ENCODE measurements around the gene H1-8.

H1-8 gene

GRCh38 chr3:129520960-129521359, 22.0 kb upstream of the H1-8 start:
- no peak overlapping the region for H3K4me3 ChIP-seq (ENCODE audit: low read depth, low read length)
- H3K4me1 ChIP-seq: no peaks in the 10 kb centered on the region
- no peak for TF ChIP-seq CTCF (IDR thresholded peaks at IDR 0.05)
- H3K4me2 ChIP-seq (ENCODE audit: low read length): no peak overlapping the region
- no peaks in the 10 kb centered on the region for H3K79me2 ChIP-seq
- H3K27ac ChIP-seq: no peak overlapping the region
- no peaks in the 10 kb centered on the region for H3K9me3 ChIP-seq (ENCODE audit: control insufficient read depth, low read length)
- no peak overlapping the region for H3K9ac ChIP-seq
- no peaks in the 10 kb centered on the region for H3K36me3 ChIP-seq (ENCODE audit: control insufficient read depth, insufficient read depth, low read length)
- H2AFZ ChIP-seq: no peak overlapping the region
- H3K27me3 ChIP-seq (ENCODE audit: control insufficient read depth, insufficient read depth, low read length): no peaks in the 10 kb centered on the region

GRCh38 chr3:129521611-129522010, 21.4 kb upstream of the H1-8 start:
- no peaks in the 10 kb centered on the region for H3K79me2 ChIP-seq
- no peak overlapping the region for H3K4me3 ChIP-seq (ENCODE audit: low read depth, low read length)
- no peak overlapping the region for H3K4me2 ChIP-seq (ENCODE audit: low read length)
- no peaks in the 10 kb centered on the region for H3K4me1 ChIP-seq
- H3K9me3 ChIP-seq (ENCODE audit: control insufficient read depth, low read length): no peaks in the 10 kb centered on the region
- no peak overlapping the region for H3K9ac ChIP-seq
- no peak for TF ChIP-seq CTCF (IDR thresholded peaks at IDR 0.05)
- H3K27me3 ChIP-seq (ENCODE audit: control insufficient read depth, insufficient read depth, low read length): no peaks in the 10 kb centered on the region
- no peak overlapping the region for H2AFZ ChIP-seq
- H3K36me3 ChIP-seq (ENCODE audit: control insufficient read depth, insufficient read depth, low read length): no peaks in the 10 kb centered on the region
- H3K27ac ChIP-seq: no peak overlapping the region

GRCh38 chr3:129522953-129523352, 20.0 kb upstream of the H1-8 start:
- no peaks in the 10 kb centered on the region for H3K36me3 ChIP-seq (ENCODE audit: control insufficient read depth, insufficient read depth, low read length)
- TF ChIP-seq CTCF (IDR thresholded peaks at IDR 0.05): no peak
- no peak overlapping the region for H3K27ac ChIP-seq
- no peaks in the 10 kb centered on the region for H3K9me3 ChIP-seq (ENCODE audit: control insufficient read depth, low read length)
- H3K79me2 ChIP-seq: no peaks in the 10 kb centered on the region
- no peak overlapping the region for H2AFZ ChIP-seq
- H3K4me2 ChIP-seq (ENCODE audit: low read length): no peak overlapping the region
- no peak overlapping the region for H3K9ac ChIP-seq
- no peak overlapping the region for H3K4me3 ChIP-seq (ENCODE audit: low read depth, low read length)
- no peaks in the 10 kb centered on the region for H3K4me1 ChIP-seq
- H3K27me3 ChIP-seq (ENCODE audit: control insufficient read depth, insufficient read depth, low read length): no peaks in the 10 kb centered on the region

- Histone ChIP-seq H3K9me3 (ENCODE audit: control insufficient read depth, low read length) (no peaks in the 10 kb centered on the region), H2AFZ (no peak overlapping the region), H3K27me3 (ENCODE audit: control insufficient read depth, insufficient read depth, low read length) (no peaks in the 10 kb centered on the region), H3K4me2 (ENCODE audit: low read length) (no peak overlapping the region), H3K36me3 (ENCODE audit: control insufficient read depth, insufficient read depth, low read length) (no peaks in the 10 kb centered on the region), H3K4me3 (ENCODE audit: low read depth, low read length) (no peak overlapping the region), H3K9ac (no peak overlapping the region), H3K4me1 (no peaks in the 10 kb centered on the region), H3K79me2 (no peaks in the 10 kb centered on the region), H3K27ac (no peak overlapping the region)
- TF ChIP-seq CTCF (IDR thresholded peaks at IDR 0.05): no peak
Measured at GRCh38 chr3:129524081-129524480, 18.9 kb upstream of the H1-8 start.

GRCh38 chr3:129525341-129525968, 17.5 kb upstream of the H1-8 start:
- TF ChIP-seq CTCF (IDR thresholded peaks at IDR 0.05): no peak
- Histone ChIP-seq H3K9me3 (ENCODE audit: control insufficient read depth, low read length) (no peaks in the 10 kb centered on the region), H3K27me3 (ENCODE audit: control insufficient read depth, insufficient read depth, low read length) (no peaks in the 10 kb centered on the region), H3K4me3 (ENCODE audit: low read depth, low read length) (no peak overlapping the region), H3K4me1 (no peaks in the 10 kb centered on the region), H3K79me2 (no peaks in the 10 kb centered on the region), H2AFZ (no peak overlapping the region), H3K27ac (no peak overlapping the region), H3K36me3 (ENCODE audit: control insufficient read depth, insufficient read depth, low read length) (no peaks in the 10 kb centered on the region), H3K9ac (no peak overlapping the region), H3K4me2 (ENCODE audit: low read length) (no peak overlapping the region)
